Activated naive CD4-positive, alpha-beta T cell treated with anti-CD3 and anti-CD28 coated beads, Interleukin-2, amount 50 U/mL, for 16 hours (primary cell): ENCODE measurements around the gene TAF1.
"Not testable (repeated sequence)": the region's sequence is repeated elsewhere in the genome, so short reads cannot be mapped to it uniquely, and the experiment has no call there.

ENCODE experiments used
- DNase-seq: peaks from one replicate; pipeline ENCODE4 v3.0.0-alpha.2; 2020

TAF1 gene

DNA sequence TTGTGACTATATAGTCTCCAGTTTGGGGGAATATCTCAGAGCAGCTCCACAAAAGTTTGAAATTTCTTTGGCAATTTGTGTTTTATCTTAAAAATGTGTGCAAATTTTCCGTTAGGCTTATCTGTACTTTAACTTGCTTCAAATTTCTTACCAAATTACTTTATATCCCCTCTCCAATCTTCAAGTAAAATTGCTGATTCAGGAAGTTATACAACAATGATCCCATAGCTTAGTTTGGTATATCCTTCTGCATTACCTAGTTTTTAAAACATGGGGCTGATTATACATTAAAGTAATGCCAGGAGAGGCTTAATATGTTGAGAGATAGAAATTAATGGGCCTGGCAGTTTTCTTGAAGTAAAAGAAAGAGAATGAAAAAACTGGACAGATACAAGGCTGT is 66.6 kb downstream of the TAF1 start:
- DNase-seq, result no peak

DNA sequence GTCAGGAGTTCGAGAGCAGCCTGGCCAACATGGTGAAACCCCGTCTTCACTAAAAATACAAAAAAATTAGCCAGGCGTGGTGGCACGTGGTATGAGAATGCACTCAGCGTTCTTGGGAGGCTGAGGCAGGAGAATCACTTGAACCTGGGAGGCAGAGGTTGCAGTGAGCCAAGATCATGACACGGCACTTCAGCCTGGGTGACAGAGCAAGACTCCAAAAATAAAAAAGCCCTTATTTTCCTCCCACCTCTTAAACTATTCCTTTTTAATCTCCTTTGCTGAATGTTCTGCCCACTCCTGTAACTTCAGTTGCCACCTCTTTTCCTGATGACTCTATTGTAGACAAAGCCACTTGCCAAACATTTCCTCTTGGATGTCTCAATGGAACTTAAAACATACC is 72.6 kb downstream of the TAF1 start:
- DNase-seq, result no peak

DNA sequence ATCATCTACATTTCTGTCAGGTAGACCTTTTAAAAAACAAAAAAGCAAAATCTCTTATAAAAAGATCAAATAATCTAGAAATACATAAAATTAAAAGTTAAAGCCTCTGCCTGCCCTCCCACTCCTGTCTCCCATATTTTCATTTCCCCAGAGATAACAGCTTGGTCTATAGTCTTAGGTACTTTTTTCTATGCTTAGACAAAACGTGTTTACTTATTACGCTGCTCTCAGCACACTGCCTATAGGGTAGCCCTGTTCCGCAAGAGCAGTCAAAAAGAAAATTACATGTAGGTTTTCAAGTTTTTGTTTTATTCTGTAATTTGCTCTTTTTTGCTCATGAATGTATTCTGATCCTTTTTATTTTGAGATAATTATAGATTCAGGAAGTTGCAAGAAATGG is 73.3 kb downstream of the TAF1 start:
- no peak for DNase-seq

DNA sequence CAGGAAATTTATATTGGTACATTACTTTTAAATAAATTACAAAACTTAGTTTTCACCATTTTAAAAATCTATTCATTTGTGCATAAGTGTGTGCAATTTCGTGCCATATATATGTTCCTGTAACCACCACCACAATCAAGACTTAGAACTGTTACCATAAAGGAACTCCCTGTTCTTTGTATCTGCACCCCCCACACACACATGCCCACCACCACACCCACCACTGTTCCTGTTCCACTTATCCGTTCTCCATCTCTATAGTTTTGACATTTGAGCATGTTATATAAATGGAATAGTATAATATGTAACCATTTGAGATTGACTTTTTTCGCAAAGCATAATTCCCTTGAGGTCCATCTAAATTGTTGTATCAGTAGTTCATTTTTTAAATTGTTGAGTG is 73.7 kb downstream of the TAF1 start:
- no peak for DNase-seq

DNA sequence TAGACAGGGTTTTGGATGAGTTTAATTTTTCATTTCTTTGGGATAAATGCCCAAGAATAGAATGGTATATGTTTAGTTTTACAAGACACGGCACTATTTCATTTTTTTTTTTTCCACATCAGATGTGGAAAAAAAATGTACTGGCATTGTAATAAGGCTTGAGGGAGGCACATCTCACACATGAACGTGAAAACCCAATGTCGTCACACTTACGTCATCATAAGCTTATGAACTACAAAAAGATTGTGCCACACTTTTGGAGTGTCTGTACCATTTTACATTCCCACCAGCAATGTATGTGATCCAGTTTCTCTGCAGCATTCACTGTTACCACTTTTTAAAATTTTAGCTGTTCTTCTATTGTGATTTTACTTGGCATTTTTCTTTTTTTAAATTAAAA is 74.2 kb downstream of the TAF1 start:
- DNase-seq, result no peak

DNA sequence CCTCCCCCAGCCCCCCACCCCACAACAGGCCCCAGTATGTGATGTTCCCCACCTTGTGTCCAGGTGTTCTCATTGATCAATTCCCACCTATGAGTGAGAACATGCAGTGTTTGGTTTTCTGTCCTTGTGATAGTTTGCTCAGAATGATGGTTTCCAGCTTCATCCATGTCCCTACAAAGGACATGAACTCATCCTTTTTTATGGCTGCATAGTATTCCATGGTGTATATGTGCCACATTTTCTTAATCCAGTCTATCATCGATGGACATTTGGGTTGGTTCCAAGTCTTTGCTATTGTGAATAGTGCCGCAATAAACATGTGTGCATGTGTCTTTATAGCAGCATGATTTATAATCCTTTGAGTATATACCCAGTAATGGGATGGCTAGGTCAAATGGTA is 75.7 kb downstream of the TAF1 start:
- DNase-seq, result not testable (repeated sequence)

DNA sequence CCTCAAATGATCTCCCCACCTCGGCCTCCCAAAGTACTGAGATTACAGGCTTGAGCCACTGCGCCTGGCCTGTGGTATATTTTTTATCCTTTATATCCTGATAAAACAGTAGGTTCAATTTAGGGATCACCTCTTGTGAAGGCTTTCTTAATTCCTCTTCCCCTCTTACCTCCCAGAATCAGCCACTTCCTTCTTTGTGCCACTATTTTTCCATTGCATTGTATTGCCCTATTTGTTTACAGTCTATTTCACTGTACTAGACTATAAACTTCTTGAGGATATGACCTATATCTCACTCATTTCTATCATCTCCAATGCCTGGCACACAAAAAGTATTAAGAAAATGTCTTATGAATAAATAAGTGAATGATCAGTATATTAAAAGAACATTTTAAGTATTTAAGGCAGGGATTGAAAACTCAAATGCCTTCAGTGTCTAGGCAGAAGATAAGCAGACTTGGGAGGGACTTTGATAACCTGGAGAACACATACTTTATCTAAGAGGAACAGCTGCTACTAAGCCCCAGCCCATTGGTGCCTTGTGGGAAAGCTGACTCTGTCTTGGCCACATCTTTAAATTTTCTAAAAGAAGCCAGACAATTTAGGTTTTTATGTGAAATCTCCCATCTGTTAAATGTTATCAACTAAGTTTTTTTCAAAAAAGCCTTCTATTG is 84.4 kb downstream of the TAF1 start:
- DNase-seq, result no peak

DNA sequence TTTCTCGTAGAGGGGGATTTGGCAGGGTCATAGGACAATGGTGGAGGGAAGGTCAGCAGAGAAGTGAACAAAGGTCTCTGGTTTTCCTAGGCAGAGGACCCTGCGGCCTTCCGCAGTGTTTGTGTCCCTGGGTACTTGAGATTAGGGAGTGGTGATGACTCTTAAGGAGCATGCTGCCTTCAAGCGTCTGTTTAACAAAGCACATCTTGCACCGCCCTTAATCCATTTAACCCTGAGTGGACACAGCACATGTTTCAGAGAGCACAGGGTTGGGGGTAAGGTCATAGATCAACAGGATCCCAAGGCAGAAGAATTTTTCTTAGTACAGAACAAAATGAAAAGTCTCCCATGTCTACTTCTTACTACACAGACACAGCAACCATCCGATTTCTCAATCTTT is 85.4 kb downstream of the TAF1 start:
- DNase-seq, result not testable (repeated sequence)

DNA sequence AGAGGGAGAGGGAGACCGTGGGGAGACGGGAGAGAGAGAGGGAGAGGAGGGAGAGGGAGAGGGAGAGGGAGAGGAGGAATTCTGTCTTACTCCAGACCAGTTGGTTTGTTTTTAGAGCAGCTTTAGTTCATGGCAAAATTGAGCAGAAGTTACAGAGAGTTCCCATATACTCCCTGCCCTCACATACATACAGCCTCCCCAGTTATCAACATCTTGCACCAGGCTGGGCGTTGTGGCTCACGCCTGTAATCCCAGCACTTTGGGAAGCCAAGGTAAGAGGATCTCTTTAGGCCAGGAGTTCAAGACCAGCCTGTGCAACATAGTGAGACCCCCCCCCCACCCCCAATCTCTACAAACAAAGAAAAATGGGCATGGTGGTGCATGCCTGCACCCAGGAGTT is 86.9 kb downstream of the TAF1 start:
- DNase-seq, result no peak

DNA sequence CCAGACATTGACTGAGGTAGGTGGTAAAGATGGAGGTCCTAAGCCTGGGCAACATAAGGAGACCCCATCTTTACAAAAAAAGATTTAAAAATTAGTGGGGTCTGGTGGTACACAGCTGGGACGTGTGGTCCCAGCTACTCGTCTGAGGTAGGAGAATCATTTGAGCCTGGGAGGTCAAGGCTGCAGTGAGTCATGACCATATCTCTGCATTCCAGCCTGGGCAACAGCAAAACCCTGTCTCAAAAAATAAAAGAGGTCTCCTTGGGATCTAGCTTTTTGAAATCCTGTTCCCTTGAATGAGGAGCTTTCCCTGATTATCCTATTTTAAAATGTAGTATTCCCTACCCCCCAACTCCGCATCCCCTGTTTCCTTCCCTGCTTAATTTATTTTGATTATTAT is 88.1 kb downstream of the TAF1 start:
- DNase-seq, result no peak

DNA sequence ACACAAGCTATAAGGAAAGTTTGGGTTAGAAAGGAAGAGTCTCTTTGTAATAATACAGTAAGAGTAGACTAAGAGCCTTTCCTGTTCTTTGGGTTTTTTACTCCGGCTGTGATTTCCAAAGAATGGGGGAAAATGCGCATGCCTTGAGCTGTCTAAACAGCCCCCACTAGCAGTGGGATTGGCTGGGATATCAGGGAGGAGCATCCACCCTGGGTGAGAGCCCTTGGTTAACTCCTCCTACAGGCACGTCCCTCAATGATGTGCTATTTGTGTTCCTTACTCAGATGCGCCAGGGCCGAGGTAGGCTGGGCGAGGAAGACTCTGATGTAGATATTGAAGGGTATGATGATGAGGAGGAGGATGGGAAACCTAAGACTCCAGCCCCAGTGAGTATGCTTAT is 92.7 kb downstream of the TAF1 start:
- DNase-seq, result no peak

DNA sequence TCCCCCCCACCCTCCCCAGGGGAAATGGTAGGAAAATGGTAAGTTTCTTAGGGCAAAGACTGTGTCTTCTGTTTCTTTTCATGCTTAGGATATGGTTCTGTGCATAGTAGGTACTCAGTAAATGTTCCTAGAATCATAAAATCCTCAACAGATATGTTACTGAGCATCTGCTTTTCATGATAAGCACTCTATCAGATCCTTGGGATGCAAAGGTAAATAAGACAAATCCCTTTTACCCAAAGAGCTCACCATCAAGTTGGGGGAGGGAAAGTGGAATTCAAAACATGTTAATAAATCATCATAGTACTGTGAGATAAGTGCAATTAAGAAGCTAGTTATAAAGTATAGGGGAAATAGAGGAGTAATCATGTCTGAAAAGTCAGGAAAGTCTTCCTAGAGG is 98.8 kb downstream of the TAF1 start:
- no peak for DNase-seq

DNA sequence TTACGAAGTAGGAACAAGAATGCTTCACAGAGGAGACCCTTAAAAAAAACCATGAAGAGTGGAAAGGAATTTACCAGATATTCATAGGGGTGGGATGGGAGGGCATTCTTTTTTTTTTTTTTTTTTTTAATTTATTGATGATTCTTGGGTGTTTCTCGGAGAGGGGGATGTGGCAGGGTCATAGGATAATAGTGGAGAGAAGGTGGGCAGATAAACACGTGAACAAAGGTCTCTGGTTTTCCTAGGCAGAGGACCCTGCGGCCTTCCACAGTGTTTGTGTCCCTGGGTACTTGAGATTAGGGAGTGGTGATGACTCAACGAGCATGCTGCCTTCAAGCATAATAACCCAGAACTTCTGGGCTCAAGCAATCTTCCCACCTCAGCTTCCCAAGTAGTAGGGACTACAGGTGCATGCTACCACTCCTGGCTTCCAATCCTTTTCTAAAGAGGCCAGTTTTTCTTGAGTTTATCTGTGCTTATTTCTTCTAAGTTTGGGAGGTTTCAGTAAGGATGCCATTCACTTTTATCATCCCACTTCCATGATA is 100.9 kb downstream of the TAF1 start:
- no peak for DNase-seq

DNA sequence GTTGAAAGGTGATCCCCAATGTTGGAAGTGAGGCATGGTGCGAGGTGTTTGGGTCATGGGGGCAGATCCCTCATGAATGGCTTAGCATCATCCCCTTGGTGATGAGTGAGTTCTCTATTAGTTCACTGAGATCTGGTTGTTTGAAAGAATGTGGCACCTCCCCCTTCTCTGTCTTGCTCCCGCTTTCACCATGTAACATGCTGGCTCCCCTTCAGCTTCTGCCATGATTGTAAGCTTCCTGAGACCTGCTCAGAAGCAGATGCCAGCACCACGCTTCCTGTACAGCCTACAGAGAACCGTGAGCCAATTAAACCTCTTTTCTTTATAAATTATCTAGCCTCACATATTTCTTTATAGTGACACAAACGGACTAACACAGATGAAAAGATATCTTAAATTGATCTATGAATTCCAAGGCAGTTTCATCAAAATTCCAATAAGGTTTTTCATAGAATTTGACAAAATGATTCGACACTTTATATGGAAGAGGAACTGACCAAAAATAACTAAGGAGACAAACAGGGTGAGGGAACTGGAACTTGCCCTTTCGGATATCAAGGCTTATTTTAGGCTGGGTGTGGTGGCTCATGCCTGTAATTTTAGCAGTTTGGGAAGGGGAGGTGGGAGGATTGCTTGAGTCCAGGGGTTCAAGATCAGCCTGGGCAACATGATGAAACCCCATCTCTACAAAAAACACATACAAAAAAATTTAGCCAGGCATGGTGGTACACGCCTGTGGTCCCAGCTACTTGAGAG is 109.8 kb downstream of the TAF1 start:
- no peak for DNase-seq

DNA sequence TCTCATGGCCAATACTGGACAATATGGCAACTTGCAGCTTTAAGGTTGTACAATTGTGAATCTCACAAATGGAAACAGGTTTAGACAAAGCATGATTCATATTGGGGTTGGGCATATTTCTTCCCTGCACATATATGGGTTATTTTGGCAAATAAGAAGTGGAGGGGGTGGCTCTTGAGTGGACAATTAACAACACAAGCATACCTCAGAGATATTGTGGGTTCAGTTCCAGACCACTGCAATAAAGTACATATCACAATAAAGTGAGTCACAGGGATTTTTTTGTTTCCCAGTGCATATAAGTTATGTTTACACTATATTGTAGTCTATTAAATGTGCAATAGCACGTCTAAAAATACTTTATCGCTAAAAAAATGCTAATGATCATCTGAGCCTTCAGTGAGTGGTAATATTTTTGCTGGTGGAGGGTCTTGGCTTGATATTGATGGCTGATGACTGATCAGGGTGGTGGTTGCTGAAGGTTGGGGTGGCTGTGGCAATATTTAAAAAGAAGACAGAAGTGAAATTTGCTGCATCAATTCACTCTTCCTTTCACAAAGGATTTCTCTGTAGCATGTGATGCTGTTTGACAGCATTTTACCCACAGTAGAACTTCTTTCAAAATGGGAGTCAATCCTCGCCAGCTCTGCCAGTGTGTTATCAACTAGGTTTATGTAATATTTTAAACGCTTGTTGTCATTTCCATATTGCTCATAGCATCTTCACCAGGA is 116.2 kb downstream of the TAF1 start:
- no peak for DNase-seq

DNA sequence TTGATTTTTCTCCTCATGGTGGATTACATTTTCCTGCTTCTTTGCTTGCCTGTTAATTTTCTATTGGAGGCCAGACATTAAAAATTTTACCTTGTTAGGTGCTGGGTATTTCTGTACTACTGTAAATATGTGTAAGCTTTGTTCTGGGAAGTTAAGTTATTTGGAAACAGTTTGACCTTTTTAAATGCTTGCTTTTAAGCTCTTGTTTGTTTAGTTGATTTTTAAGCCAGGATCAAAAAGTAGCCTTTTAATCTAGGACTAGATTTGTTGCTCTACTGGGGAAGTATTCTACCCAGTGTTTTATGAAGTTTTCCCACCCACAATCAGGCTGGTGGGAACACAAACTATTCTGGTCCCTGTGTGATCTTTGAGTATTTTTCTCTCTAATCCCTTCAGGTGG is 121.7 kb downstream of the TAF1 start:
- DNase-seq, result no peak

DNA sequence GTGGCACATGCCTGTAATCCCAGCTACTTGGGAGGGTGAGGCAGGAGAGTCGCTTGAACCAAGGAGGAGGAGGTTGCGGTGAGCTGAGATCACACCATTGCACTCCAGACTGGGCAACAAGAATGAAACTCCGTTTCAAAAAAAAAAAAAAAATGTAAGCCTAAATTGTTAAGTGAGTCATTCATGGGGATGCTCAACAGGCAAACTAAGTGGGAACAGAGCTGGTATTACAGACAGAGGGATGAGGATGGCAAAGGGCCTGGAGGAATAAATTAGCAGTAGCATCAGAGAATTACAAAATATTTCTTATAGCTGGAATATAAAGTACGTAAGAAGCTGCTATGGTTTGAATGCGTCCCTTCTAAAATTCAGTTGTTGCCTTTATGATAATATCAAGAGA is 123.4 kb downstream of the TAF1 start:
- no peak for DNase-seq

DNA sequence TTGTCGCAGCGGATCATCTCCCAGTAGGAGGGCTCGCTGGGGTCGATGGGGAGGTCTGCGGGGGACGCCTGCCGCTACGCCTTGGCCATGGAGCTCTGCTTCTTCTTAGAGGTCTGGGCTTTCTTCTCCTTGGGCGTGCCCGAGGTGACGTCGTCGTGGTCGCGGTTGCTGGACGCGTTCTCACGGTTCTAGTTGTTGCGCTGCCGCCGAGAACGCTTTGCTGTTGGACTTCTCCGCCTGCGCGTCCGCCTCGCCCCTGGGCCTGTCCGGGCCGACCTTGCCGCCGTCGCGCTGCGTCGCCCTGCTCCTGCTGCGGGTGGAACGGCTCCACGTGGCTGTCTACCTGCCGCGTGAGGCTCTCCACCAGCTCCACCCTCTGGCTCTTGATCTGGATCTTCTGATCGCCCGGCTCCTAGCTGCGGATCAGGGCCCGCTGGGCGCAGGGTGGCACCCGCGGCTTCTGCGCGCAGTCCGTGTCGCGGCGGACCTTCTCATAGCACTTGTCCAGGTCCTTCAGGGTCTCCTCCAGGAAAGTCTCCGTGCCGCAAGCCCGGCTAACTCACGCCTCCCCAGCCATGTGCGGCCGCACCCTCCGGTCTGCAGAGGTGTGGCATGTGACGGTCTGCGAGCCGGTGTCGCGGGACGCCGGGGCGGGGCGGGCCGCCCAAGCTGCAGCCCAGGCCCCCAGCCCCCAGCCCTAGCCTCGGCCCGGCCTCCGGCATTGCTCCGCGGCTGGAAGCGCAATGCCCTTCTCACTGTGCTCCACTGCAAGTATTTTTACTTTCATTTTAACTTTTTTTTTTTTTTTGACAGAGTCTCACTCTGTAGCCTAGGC is 126.3 kb downstream of the TAF1 start:
- DNase-seq, result peak; percentile 51

DNA sequence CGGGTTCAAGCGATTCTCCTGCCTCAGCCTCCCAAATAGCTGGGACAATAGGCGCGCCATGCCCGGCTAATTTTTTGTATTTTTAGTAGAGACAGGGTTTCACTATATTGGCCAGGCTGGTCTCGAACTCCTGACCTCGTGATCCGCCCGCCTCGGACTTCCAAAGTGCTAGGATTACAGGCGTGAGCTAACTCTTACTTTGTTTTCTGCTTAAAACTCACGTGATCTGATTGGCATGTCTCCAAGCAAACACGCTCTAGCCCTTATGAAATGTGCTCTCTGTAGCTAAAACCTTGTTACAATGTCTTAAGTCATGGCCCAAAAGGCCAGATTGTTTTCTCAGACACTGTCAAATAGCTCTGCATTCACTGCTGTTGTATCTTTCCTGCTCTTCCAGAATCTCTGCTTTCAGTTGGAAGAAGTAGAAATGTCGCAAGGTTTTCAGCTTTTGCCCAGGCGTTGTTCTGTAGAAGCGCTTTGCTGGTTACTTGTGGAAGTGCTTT is 127.0 kb downstream of the TAF1 start:
- no peak for DNase-seq

DNA sequence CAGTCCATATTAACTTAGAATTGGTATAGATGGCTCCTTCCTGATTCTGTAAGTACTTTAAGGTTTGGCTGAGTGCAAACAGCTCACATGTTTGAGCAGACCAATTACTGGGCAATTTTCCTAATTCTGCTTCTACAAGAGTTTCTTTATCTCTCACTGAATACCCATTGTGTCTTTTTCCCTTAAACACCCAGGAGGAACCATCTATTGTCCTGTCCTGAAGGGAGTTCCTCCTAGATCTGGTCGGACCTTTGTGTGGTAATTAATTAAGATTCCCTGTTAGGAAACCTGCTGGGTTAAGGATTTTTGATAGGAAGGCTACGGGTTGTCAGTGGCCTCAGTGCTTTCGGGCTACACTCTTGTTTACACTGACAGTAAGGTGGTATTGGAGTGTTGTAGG is 129.8 kb downstream of the TAF1 start:
- DNase-seq, result not testable (repeated sequence)

DNA sequence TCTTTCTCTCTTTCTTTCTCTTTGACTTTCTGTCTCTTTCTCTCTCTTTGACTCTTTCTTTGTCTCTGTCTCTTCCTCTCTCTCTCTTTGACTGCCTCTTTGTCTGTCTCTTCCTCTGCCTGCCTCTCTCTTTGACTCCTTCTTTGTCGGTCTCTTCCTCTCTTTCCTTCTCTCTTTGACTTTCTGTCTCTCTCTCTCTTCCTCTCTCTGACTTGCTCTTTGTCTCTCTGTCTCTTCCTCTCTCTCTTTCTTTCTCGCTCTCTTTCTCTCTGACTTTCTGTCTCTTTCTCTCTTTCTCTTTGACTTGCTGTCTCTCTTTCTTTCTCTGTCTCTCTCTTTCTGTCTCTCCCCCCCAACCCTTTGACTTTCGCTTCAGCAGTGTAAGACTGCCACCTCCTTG is 130.3 kb downstream of the TAF1 start:
- DNase-seq, result no peak

DNA sequence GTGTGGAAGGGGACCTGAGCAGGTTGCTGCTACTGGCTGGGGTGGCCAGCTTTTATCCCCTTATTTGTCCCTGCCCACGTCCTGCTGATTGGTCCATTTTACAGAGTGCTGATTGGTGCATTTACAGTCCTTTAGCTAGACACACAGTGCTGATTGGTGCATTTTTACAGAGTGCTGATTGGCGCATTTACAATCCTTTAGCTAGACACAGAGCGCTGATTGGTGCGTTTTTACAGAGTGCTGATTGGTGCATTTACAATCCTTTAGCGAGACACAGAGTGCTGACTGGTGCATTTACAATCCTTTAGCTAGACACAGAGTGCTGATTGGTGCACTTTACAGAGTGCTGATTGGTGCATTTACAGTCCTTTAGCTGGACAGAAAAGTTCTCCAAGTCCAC is 135.9 kb downstream of the TAF1 start:
- not testable (repeated sequence) for DNase-seq

DNA sequence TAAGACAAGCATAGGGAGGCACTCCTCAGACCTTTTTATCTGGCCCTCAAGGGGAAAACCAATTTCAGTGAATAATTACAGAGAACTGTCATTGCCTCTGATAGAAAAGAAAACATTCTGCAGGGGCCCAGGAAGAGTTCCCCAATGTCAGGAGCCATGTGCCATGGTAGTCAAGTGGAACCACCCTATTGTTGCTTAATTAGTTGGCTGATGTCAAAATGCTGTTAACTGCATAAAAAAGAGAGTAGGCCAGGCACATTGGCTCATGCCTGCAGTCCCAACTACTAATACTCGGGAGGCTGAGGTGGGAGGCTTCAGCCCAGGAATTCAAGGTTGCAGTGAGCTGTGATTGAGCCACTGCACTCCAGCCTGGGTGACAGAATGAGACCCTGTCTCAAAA is 138.2 kb downstream of the TAF1 start:
- DNase-seq, result no peak
